Activated effector memory CD4-positive, alpha-beta T cell treated with anti-CD3 and anti-CD28 coated beads, Interleukin-2, amount 50 U/mL, for 16 hours (primary cell): ENCODE data around the gene HOXB7.

ENCODE experiments used
- DNase-seq: peaks from one replicate; pipeline ENCODE4 v3.0.0-alpha.2; 2020

Gene HOXB7

GRCh38 chr17:48610282-48611211, at the start of gene HOXB7:
Gene HOXB7 (minus strand): TSS chr17:48611017. CDS start chr17:48610918, 99 bp downstream.
- peak; percentile 88 for DNase-seq

- DNase-seq: no peak
Measured at GRCh38 chr17:48655913-48656312, 45.1 kb upstream of the HOXB7 start.

- DNase-seq: no peak
Measured at GRCh38 chr17:48649741-48650140, 38.9 kb upstream of the HOXB7 start.

GRCh38 chr17:48647963-48648245, 37.1 kb upstream of the HOXB7 start:
- DNase-seq: no peak

- DNase-seq: no peak
Measured at GRCh38 chr17:48647103-48647962, 36.5 kb upstream of the HOXB7 start.

GRCh38 chr17:48646183-48647102, 35.6 kb upstream of the HOXB7 start:
- DNase-seq: peak; percentile 73

GRCh38 chr17:48645639-48646182, 34.9 kb upstream of the HOXB7 start:
- DNase-seq: no peak

- DNase-seq: no peak
Measured at GRCh38 chr17:48644910-48645557, 34.2 kb upstream of the HOXB7 start.

- DNase-seq: no peak
Measured at GRCh38 chr17:48644159-48644558, 33.3 kb upstream of the HOXB7 start.

- DNase-seq: no peak
Measured at GRCh38 chr17:48643697-48644012, 32.8 kb upstream of the HOXB7 start.

- no peak for DNase-seq
Measured at GRCh38 chr17:48642843-48643696, 32.3 kb upstream of the HOXB7 start.

- no peak for DNase-seq
Measured at GRCh38 chr17:48642059-48642842, 31.4 kb upstream of the HOXB7 start.

- DNase-seq: no peak
Measured at GRCh38 chr17:48641541-48642058, 30.8 kb upstream of the HOXB7 start.

- DNase-seq: no peak
Measured at GRCh38 chr17:48640858-48641180, 30.0 kb upstream of the HOXB7 start.

- no peak for DNase-seq
Measured at GRCh38 chr17:48639982-48640857, 29.4 kb upstream of the HOXB7 start.

GRCh38 chr17:48639136-48639535, 28.3 kb upstream of the HOXB7 start:
- DNase-seq: no peak

GRCh38 chr17:48637323-48638260, 26.8 kb upstream of the HOXB7 start:
- no peak for DNase-seq
